ENCODE measurements around the gene SCNN1G.

Gene SCNN1G

DNA sequence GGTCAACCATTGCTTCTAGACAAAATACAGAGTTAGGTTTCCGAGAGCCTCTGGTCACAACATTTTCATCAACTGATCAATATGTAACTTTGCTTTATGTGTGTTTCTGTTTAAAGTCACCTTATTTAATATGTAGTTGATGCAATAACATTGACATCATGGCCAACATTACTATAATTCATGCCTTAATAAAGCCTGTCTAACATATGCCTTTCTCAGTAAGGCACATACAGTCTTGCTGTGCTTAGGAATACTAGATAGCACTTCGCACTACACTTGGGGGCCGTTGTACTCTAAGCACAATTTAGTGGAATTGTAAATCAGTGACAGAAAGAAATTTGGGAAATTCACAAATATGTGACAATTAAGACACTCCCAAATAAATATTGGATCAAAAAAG, 9.6 kb upstream of the SCNN1G start:
- Histone ChIP-seq H3K27me3 (ENCODE audit: control insufficient read depth, insufficient read depth, low read length, poor library complexity, severe bottlenecking) (no peaks in the 10 kb centered on the region), H3K4me1 (ENCODE audit: control insufficient read depth, insufficient read depth, low read length) (no peaks in the 10 kb centered on the region), H3K36me3 (ENCODE audit: control insufficient read depth, insufficient read depth, low read length) (no peaks in the 10 kb centered on the region), H3K9me3 (ENCODE audit: control insufficient read depth, low read length) (peaks cover 2% of the 10 kb centered on the region), H3K4me3 (ENCODE audit: insufficient read depth, low read depth, low read length) (no peak overlapping the region), H3K27ac (ENCODE audit: insufficient read depth, low read depth, low read length, poor library complexity, severe bottlenecking) (no peak overlapping the region)
- 90 to 94% methylated on average over 2 of the region's 3 CpGs for WGBS, 2 experiments

DNA sequence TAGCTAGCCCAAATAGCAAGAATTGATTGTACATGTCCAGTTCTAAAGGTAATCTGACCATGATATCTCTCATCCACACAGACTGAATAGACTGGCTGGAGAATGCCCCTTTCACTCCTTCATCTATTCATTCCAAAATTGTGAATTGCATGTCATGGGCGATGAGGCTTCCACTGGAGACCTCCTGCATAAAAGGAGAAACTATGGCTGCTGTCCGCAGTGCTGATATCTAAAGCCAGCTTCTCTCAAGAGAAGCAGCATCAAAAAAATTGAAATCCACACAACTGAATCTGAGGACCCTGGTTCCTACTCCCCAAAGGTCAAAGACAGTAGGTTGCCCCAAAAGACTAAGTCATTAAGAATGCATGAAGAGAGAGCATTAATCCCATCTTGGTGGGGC, 7.9 kb upstream of the SCNN1G start:
- no peaks in the 10 kb centered on the region for H3K4me1 ChIP-seq (ENCODE audit: control insufficient read depth, insufficient read depth, low read length)
- no peaks in the 10 kb centered on the region for H3K27me3 ChIP-seq (ENCODE audit: control insufficient read depth, insufficient read depth, low read length, poor library complexity, severe bottlenecking)
- no peaks in the 10 kb centered on the region for H3K36me3 ChIP-seq (ENCODE audit: control insufficient read depth, insufficient read depth, low read length)
- H3K9me3 ChIP-seq (ENCODE audit: control insufficient read depth, low read length): no peaks in the 10 kb centered on the region
- H3K4me3 ChIP-seq (ENCODE audit: insufficient read depth, low read depth, low read length): no peak overlapping the region
- 51 to 55% methylated on average over 2 of the region's 2 CpGs for WGBS, 2 experiments
- H3K27ac ChIP-seq (ENCODE audit: insufficient read depth, low read depth, low read length, poor library complexity, severe bottlenecking): no peak overlapping the region

DNA sequence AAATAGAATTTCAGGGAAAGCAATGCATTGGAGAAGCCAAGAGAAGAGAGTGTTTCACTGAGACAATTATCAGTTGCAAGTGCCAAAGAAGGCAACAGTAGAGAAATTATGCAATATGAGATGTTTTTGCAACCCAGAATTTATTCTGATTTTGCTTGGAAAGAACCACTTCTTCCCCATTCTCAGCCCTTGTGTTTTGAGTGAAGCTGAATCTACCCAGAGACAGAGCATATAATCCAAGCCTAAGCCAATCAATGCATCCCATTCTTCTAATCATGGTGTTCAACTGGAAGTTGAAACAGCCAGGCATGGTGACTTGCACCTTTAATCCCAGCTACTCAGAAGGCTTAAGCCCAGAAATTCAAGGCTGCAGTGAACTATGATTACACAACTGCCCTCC, 6.9 kb upstream of the SCNN1G start:
- H3K27ac ChIP-seq (ENCODE audit: insufficient read depth, low read depth, low read length, poor library complexity, severe bottlenecking): no peak overlapping the region
- H3K27me3 ChIP-seq (ENCODE audit: control insufficient read depth, insufficient read depth, low read length, poor library complexity, severe bottlenecking): no peaks in the 10 kb centered on the region
- H3K4me1 ChIP-seq (ENCODE audit: control insufficient read depth, insufficient read depth, low read length): no peaks in the 10 kb centered on the region
- no peak overlapping the region for H3K4me3 ChIP-seq (ENCODE audit: insufficient read depth, low read depth, low read length)
- H3K9me3 ChIP-seq (ENCODE audit: control insufficient read depth, low read length): no peaks in the 10 kb centered on the region
- no peaks in the 10 kb centered on the region for H3K36me3 ChIP-seq (ENCODE audit: control insufficient read depth, insufficient read depth, low read length)

DNA sequence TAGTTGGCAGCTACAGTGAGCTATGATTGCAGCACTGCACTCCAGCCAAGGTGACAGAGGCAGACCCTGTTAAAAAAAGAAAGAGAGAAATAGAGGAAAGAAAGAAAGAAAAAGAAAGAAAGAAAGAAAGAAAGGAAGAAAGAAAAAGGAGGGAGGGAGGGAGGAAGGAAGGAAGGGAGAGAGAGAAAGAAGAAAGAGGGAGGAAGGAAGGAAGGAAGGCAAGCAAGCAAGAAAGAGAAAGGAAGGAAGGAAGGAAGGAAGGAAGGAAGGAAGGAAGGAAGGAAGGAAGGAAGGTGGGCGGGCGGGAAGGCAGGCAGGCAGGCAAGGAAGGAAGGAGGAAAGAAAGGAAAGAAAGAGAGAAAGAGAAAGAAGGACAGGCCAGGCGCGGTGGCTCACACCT, 1.0 kb upstream of the SCNN1G start:
- H3K27ac ChIP-seq (ENCODE audit: insufficient read depth, low read depth, low read length, poor library complexity, severe bottlenecking): no peak overlapping the region
- no peaks in the 10 kb centered on the region for H3K36me3 ChIP-seq (ENCODE audit: control insufficient read depth, insufficient read depth, low read length)
- H3K9me3 ChIP-seq (ENCODE audit: control insufficient read depth, low read length): no peaks in the 10 kb centered on the region
- WGBS, 2 experiments: 95% methylated on average over 4 of the region's 4 CpGs
- H3K4me1 ChIP-seq (ENCODE audit: control insufficient read depth, insufficient read depth, low read length): no peaks in the 10 kb centered on the region
- no peak overlapping the region for H3K4me3 ChIP-seq (ENCODE audit: insufficient read depth, low read depth, low read length)
- peaks cover 49% of the 10 kb centered on the region for H3K27me3 ChIP-seq (ENCODE audit: control insufficient read depth, insufficient read depth, low read length, poor library complexity, severe bottlenecking)

DNA sequence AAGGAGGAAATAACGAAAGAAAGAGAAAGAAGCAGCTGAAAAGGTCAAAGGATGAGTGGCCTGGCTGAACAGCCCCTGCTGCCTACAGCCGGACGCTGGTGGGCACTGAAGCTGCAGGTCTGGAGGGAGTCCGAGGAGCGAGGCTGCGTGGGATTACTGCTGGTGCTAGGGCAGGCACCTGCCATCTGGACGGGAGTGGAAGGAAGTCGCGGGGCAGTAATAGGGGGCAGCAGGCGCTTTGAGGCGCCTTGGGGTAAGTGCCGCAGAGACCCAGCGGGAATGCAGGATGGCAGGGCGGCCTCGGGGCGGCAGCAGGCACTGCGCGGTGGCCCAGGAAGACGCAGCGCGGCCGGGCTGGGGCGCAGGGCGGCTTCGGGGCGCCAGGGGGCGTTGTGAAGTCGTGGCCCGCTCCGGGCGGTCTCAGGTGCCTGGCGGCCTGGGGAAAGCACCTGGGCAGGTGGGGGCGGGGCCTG, 303 bp upstream of the SCNN1G start:
- no peak overlapping the region for H3K27ac ChIP-seq (ENCODE audit: insufficient read depth, low read depth, low read length, poor library complexity, severe bottlenecking)
- peaks cover 49% of the 10 kb centered on the region for H3K27me3 ChIP-seq (ENCODE audit: control insufficient read depth, insufficient read depth, low read length, poor library complexity, severe bottlenecking)
- peak overlapping the region; percentile 19 for H3K4me3 ChIP-seq (ENCODE audit: insufficient read depth, low read depth, low read length)
- no peaks in the 10 kb centered on the region for H3K36me3 ChIP-seq (ENCODE audit: control insufficient read depth, insufficient read depth, low read length)
- H3K9me3 ChIP-seq (ENCODE audit: control insufficient read depth, low read length): no peaks in the 10 kb centered on the region
- WGBS, 2 experiments: 6 to 7% methylated on average over 33 of the region's 33 CpGs
- no peaks in the 10 kb centered on the region for H3K4me1 ChIP-seq (ENCODE audit: control insufficient read depth, insufficient read depth, low read length)

- Histone ChIP-seq H3K36me3 (ENCODE audit: control insufficient read depth, insufficient read depth, low read length) (no peaks in the 10 kb centered on the region), H3K4me3 (ENCODE audit: insufficient read depth, low read depth, low read length) (peak overlapping the region; percentile 19), H3K9me3 (ENCODE audit: control insufficient read depth, low read length) (no peaks in the 10 kb centered on the region), H3K4me1 (ENCODE audit: control insufficient read depth, insufficient read depth, low read length) (no peaks in the 10 kb centered on the region), H3K27me3 (ENCODE audit: control insufficient read depth, insufficient read depth, low read length, poor library complexity, severe bottlenecking) (peaks cover 49% of the 10 kb centered on the region), H3K27ac (ENCODE audit: insufficient read depth, low read depth, low read length, poor library complexity, severe bottlenecking) (no peak overlapping the region)
- 34 to 36% methylated on average over 4 of the region's 4 CpGs for WGBS, 2 experiments
These were observed 958 bp downstream of the SCNN1G start for GRCh38 chr16:23183543-23183862.

- peaks cover 49% of the 10 kb centered on the region for H3K27me3 ChIP-seq (ENCODE audit: control insufficient read depth, insufficient read depth, low read length, poor library complexity, severe bottlenecking)
- H3K4me3 ChIP-seq (ENCODE audit: insufficient read depth, low read depth, low read length): no peak overlapping the region
- no peak overlapping the region for H3K27ac ChIP-seq (ENCODE audit: insufficient read depth, low read depth, low read length, poor library complexity, severe bottlenecking)
- H3K36me3 ChIP-seq (ENCODE audit: control insufficient read depth, insufficient read depth, low read length): no peaks in the 10 kb centered on the region
- WGBS, 2 experiments: 84 to 87% methylated on average over 11 of the region's 11 CpGs
- H3K4me1 ChIP-seq (ENCODE audit: control insufficient read depth, insufficient read depth, low read length): no peaks in the 10 kb centered on the region
- no peaks in the 10 kb centered on the region for H3K9me3 ChIP-seq (ENCODE audit: control insufficient read depth, low read length)
These were observed 3.1 kb downstream of the SCNN1G start for GRCh38 chr16:23185656-23186055.

DNA sequence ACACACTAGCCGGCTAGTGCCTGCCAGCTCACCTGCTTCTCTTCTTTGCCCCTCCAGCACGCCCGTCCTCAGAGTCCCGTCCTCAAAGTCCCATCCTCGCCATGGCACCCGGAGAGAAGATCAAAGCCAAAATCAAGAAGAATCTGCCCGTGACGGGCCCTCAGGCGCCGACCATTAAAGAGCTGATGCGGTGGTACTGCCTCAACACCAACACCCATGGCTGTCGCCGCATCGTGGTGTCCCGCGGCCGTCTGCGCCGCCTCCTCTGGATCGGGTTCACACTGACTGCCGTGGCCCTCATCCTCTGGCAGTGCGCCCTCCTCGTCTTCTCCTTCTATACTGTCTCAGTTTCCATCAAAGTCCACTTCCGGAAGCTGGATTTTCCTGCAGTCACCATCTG, 3.6 kb downstream of the SCNN1G start:
- 91 to 94% methylated on average over 24 of the region's 24 CpGs for WGBS, 2 experiments
- H3K4me3 ChIP-seq (ENCODE audit: insufficient read depth, low read depth, low read length): no peak overlapping the region
- H3K4me1 ChIP-seq (ENCODE audit: control insufficient read depth, insufficient read depth, low read length): no peaks in the 10 kb centered on the region
- H3K27ac ChIP-seq (ENCODE audit: insufficient read depth, low read depth, low read length, poor library complexity, severe bottlenecking): no peak overlapping the region
- H3K36me3 ChIP-seq (ENCODE audit: control insufficient read depth, insufficient read depth, low read length): no peaks in the 10 kb centered on the region
- H3K9me3 ChIP-seq (ENCODE audit: control insufficient read depth, low read length): no peaks in the 10 kb centered on the region
- peaks cover 49% of the 10 kb centered on the region for H3K27me3 ChIP-seq (ENCODE audit: control insufficient read depth, insufficient read depth, low read length, poor library complexity, severe bottlenecking)

- Histone ChIP-seq H3K9me3 (ENCODE audit: control insufficient read depth, low read length) (no peaks in the 10 kb centered on the region), H3K4me3 (ENCODE audit: insufficient read depth, low read depth, low read length) (no peak overlapping the region), H3K27ac (ENCODE audit: insufficient read depth, low read depth, low read length, poor library complexity, severe bottlenecking) (no peak overlapping the region), H3K4me1 (ENCODE audit: control insufficient read depth, insufficient read depth, low read length) (no peaks in the 10 kb centered on the region), H3K36me3 (ENCODE audit: control insufficient read depth, insufficient read depth, low read length) (no peaks in the 10 kb centered on the region), H3K27me3 (ENCODE audit: control insufficient read depth, insufficient read depth, low read length, poor library complexity, severe bottlenecking) (peaks cover 38% of the 10 kb centered on the region)
- WGBS, 2 experiments: 67 to 74% methylated on average over 3 of the region's 3 CpGs
These were observed 4.8 kb downstream of the SCNN1G start for GRCh38 chr16:23187341-23187740.

DNA sequence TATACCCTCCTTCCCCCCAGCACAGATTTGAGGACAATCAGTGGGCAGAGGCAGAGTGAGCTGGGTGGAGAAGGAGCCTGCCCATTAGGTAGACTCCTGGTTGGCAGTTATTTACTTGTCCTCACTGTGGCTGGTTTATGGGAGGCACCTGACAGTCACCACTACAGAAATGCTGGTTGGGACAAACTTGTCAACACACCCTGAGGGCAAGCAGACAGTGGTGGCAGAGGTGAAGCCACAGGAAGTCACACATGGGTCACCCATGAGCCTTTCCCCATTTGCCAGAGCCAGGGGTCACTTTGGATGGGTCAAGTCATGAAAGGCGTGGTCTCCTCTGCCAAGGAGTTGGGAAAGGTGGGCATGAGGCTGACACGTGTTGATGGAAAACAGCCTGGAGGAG, 6.4 kb downstream of the SCNN1G start:
- H3K27me3 ChIP-seq (ENCODE audit: control insufficient read depth, insufficient read depth, low read length, poor library complexity, severe bottlenecking): peaks cover 22% of the 10 kb centered on the region
- H3K4me1 ChIP-seq (ENCODE audit: control insufficient read depth, insufficient read depth, low read length): no peaks in the 10 kb centered on the region
- no peak overlapping the region for H3K4me3 ChIP-seq (ENCODE audit: insufficient read depth, low read depth, low read length)
- no peak overlapping the region for H3K27ac ChIP-seq (ENCODE audit: insufficient read depth, low read depth, low read length, poor library complexity, severe bottlenecking)
- no peaks in the 10 kb centered on the region for H3K36me3 ChIP-seq (ENCODE audit: control insufficient read depth, insufficient read depth, low read length)
- no peaks in the 10 kb centered on the region for H3K9me3 ChIP-seq (ENCODE audit: control insufficient read depth, low read length)
- WGBS, 2 experiments: 95% methylated on average over 2 of the region's 2 CpGs

- WGBS, 2 experiments: 94 to 96% methylated on average over 9 of the region's 9 CpGs
- Histone ChIP-seq H3K4me3 (ENCODE audit: insufficient read depth, low read depth, low read length) (no peak overlapping the region), H3K36me3 (ENCODE audit: control insufficient read depth, insufficient read depth, low read length) (no peaks in the 10 kb centered on the region), H3K4me1 (ENCODE audit: control insufficient read depth, insufficient read depth, low read length) (no peaks in the 10 kb centered on the region), H3K27ac (ENCODE audit: insufficient read depth, low read depth, low read length, poor library complexity, severe bottlenecking) (no peak overlapping the region), H3K27me3 (ENCODE audit: control insufficient read depth, insufficient read depth, low read length, poor library complexity, severe bottlenecking) (no peaks in the 10 kb centered on the region), H3K9me3 (ENCODE audit: control insufficient read depth, low read length) (no peaks in the 10 kb centered on the region)
These were observed 12.1 kb downstream of the SCNN1G start for GRCh38 chr16:23194497-23195221.

All from ectodermal cell (in vitro differentiated cells).